Erythroblast (primary cell): Measurements from ENCODE around the gene FOXL1.
A peak's percentile ranks its signal among the peaks of the same experiment; 100 is the strongest.

Experiments used
- DNase-seq, 2 experiments: peaks; one replicate each; lab custom pipeline; 2025; lab: John Stamatoyannopoulos, UW
- GATA1 ChIP-seq: IDR thresholded peaks from 2 replicates; pipeline ENCODE4 v1.6.1; 2011; ENCODE audit warnings: low read depth, mild to moderate bottlenecking, control low read depth, low read length, moderate library complexity
- POLR2A ChIP-seq: IDR thresholded peaks from 2 replicates; pipeline ENCODE4 v1.6.1; 2011; ENCODE audit warnings: mild to moderate bottlenecking, low read length

The FOXL1 gene

GRCh38 chr16:86555704-86556075, 22.7 kb upstream of the FOXL1 start:
- DNase-seq, result no peak
- TF ChIP-seq GATA1 (no peak), POLR2A (no peak)

GRCh38 chr16:86556576-86556975, 21.8 kb upstream of the FOXL1 start:
- no peak for TF ChIP-seq GATA1
- no peak for TF ChIP-seq POLR2A
- DNase-seq, result no peak

- no peak for DNase-seq
- TF ChIP-seq GATA1 (no peak), POLR2A (no peak)
Measured at GRCh38 chr16:86557587-86557986, 20.8 kb upstream of the FOXL1 start.

- no peak for DNase-seq
- TF ChIP-seq POLR2A, result no peak
- TF ChIP-seq GATA1, result no peak
Measured at GRCh38 chr16:86558355-86559193, 19.8 kb upstream of the FOXL1 start.

- DNase-seq, result no peak
- no peak for TF ChIP-seq POLR2A
- TF ChIP-seq GATA1, result no peak
Measured at GRCh38 chr16:86559802-86560305, 18.5 kb upstream of the FOXL1 start.

- no peak for DNase-seq
- TF ChIP-seq GATA1 (no peak), POLR2A (no peak)
Measured at GRCh38 chr16:86562356-86562755, 16.0 kb upstream of the FOXL1 start.

- TF ChIP-seq POLR2A (no peak), GATA1 (no peak)
- peak; percentile 89 to 92 for DNase-seq
Measured at GRCh38 chr16:86563469-86564345, 14.6 kb upstream of the FOXL1 start.

GRCh38 chr16:86565181-86565631, 13.1 kb upstream of the FOXL1 start:
- no peak for DNase-seq
- TF ChIP-seq POLR2A, result no peak
- TF ChIP-seq GATA1, result no peak

GRCh38 chr16:86565644-86566511, 12.5 kb upstream of the FOXL1 start:
- no peak for TF ChIP-seq GATA1
- no peak for TF ChIP-seq POLR2A
- DNase-seq, result no peak

GRCh38 chr16:86566601-86566965, 11.8 kb upstream of the FOXL1 start, which contains the start of gene FOXC2:
TSS of gene FOXC2 (plus strand) at chr16:86566829. CDS start at chr16:86567336, 507 bp downstream.
- TF ChIP-seq POLR2A (no peak), GATA1 (no peak)
- DNase-seq, result peak; percentile 61 to 64

GRCh38 chr16:86566966-86567700, 11.2 kb upstream of the FOXL1 start:
- peak in 1 of 2 experiments; percentile 26 for DNase-seq
- TF ChIP-seq POLR2A (no peak), GATA1 (no peak)

- no peak for DNase-seq
- TF ChIP-seq POLR2A (no peak), GATA1 (no peak)
Measured at GRCh38 chr16:86567701-86568581, 10.4 kb upstream of the FOXL1 start.
